Measurements from ENCODE around the gene NFATC2. TPM values are rescaled to one million over a fixed set of nuclear protein-coding genes. Genes with fewer than 3 reads are reported as not detected.

The NFATC2 gene
- polyA plus RNA-seq, 1 of the 3 experiments (the other 2 are of a cell fraction) = 0.36 TPM

DNA sequence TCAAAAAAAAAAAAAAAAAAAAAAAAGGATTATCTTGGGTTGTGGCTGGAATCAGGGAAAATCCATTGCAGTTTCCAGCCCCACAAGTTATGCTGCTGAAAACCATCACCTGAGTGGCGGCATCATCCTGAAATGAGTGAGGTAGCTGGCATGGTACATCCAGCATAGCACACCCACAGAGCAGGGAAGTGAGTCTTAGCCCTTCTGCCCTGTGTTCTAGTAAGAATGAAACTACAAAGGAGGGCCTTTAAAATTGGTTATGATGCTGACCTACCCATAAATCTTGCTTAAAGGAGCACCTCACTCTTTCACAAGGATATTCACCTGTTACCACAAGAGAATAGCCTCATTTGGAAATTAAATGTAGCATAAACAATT is 119.2 kb downstream of the NFATC2 start:
- Histone ChIP-seq H3K79me2 (ENCODE audit: insufficient read depth) (no peaks in the 10 kb centered on the region), H2AFZ (ENCODE audit: low read depth) (no peak overlapping the region), H3K9me2 (no peaks in the 10 kb centered on the region), H3F3A (replicated peaks; ENCODE audit: insufficient read depth) (peaks cover 9% of the 10 kb centered on the region), H3K9ac (no peak overlapping the region), H3K4me1 (ENCODE audit: control insufficient read depth in 1 of 2, insufficient read depth in 2 of 2, low read depth in 1 of 2, low read length in 1 of 2) (peaks cover 5 to 6% of the 10 kb centered on the region in 2 experiments; a peak in 3 of 4 replicates), H4K20me1 (ENCODE audit: insufficient read depth) (no peaks in the 10 kb centered on the region), H3K4me3 (ENCODE audit: low read depth in 2 of 2, low read length in 1 of 2) (no peak overlapping the region), H3K27me3 (ENCODE audit: insufficient read depth) (no peaks in the 10 kb centered on the region), H3K9me3 (no peaks in the 10 kb centered on the region), H3K27ac (ENCODE audit: low read depth in 2 of 2, low read length in 1 of 2) (no peak overlapping the region), H3K4me2 (no peak overlapping the region), H3K36me3 (replicated peaks in 1 of 2; ENCODE audit: control insufficient read depth in 1 of 2, insufficient read depth in 2 of 2, low read length in 1 of 2) (peaks cover 0 to 3% of the 10 kb centered on the region in 2 experiments)
- ChIA-PET CTCF (interaction anchor here (0.9 kb wide), 1 partner anchor 14 kb away, joined by 3 read pairs; no protein-coding TSS in a partner anchor), POLR2A (no interaction called here)
- 92% methylated on average over 1 of the region's 1 CpG for WGBS (ENCODE audit: low lambda C conversion rate)
- no peak for DNase-seq
- no peak for TF ChIP-seq RFX5 (IDR thresholded peaks at IDR 0.05; ENCODE audit: low read length)
- TF ChIP-seq FOXJ3 (CRISPR knock-in tag; IDR thresholded peaks at IDR 0.05) = no peak
- no peak for TF ChIP-seq YY1 (IDR thresholded peaks at IDR 0.05; ENCODE audit: low read depth)
- TF ChIP-seq, protein P1, sequence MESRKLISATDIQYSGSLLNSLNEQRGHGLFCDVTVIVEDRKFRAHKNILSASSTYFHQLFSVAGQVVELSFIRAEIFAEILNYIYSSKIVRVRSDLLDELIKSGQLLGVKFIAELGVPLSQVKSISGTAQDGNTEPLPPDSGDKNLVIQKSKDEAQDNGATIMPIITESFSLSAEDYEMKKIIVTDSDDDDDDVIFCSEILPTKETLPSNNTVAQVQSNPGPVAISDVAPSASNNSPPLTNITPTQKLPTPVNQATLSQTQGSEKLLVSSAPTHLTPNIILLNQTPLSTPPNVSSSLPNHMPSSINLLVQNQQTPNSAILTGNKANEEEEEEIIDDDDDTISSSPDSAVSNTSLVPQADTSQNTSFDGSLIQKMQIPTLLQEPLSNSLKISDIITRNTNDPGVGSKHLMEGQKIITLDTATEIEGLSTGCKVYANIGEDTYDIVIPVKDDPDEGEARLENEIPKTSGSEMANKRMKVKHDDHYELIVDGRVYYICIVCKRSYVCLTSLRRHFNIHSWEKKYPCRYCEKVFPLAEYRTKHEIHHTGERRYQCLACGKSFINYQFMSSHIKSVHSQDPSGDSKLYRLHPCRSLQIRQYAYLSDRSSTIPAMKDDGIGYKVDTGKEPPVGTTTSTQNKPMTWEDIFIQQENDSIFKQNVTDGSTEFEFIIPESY (IDR thresholded peaks at IDR 0.05; ENCODE audit: borderline replicate concordance, low read depth) = no peak
- TF ChIP-seq RXRA (IDR thresholded peaks at IDR 0.05; ENCODE audit: borderline replicate concordance, low read depth) = no peak
- no peak for TF ChIP-seq NRF1 (IDR thresholded peaks at IDR 0.05; ENCODE audit: low read depth, low read length)
- TF ChIP-seq, protein P2, sequence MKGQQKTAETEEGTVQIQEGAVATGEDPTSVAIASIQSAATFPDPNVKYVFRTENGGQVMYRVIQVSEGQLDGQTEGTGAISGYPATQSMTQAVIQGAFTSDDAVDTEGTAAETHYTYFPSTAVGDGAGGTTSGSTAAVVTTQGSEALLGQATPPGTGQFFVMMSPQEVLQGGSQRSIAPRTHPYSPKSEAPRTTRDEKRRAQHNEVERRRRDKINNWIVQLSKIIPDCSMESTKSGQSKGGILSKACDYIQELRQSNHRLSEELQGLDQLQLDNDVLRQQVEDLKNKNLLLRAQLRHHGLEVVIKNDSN (IDR thresholded peaks at IDR 0.05; ENCODE audit: borderline replicate concordance, low read depth) = no peak
- no peak for TF ChIP-seq USF2 (IDR thresholded peaks at IDR 0.05; ENCODE audit: borderline replicate concordance, low read depth, low read length)
- no peak for TF ChIP-seq RAD21 (IDR thresholded peaks at IDR 0.05; ENCODE audit: low read length)

- no peak for DNase-seq
- Histone ChIP-seq H3K9ac (no peak overlapping the region), H4K20me1 (ENCODE audit: insufficient read depth) (no peaks in the 10 kb centered on the region), H3K36me3 (replicated peaks in 1 of 2; ENCODE audit: control insufficient read depth in 1 of 2, insufficient read depth in 2 of 2, low read length in 1 of 2) (peaks cover 0 to 3% of the 10 kb centered on the region in 2 experiments), H3K27me3 (ENCODE audit: insufficient read depth) (no peaks in the 10 kb centered on the region), H3K79me2 (ENCODE audit: insufficient read depth) (no peaks in the 10 kb centered on the region), H3K4me2 (no peak overlapping the region), H3K9me3 (no peaks in the 10 kb centered on the region), H3K4me3 (ENCODE audit: low read depth in 2 of 2, low read length in 1 of 2) (no peak overlapping the region), H3K27ac (ENCODE audit: low read depth in 2 of 2, low read length in 1 of 2) (no peak overlapping the region), H3K9me2 (no peaks in the 10 kb centered on the region), H3F3A (replicated peaks; ENCODE audit: insufficient read depth) (peaks cover 9% of the 10 kb centered on the region), H2AFZ (ENCODE audit: low read depth) (no peak overlapping the region), H3K4me1 (ENCODE audit: control insufficient read depth in 1 of 2, insufficient read depth in 2 of 2, low read depth in 1 of 2, low read length in 1 of 2) (peaks cover 0 to 6% of the 10 kb centered on the region in 2 experiments; a peak in 3 of 4 replicates)
- POLR2A ChIA-PET = no interaction called here
- CTCF ChIA-PET = interaction anchor here (0.9 kb wide), 1 partner anchor 15 kb away, joined by 3 read pairs; no protein-coding TSS in a partner anchor
- no peak for TF ChIP-seq TAF1 (IDR thresholded peaks at IDR 0.05; ENCODE audit: borderline replicate concordance, low read depth, low read length)
- no peak for TF ChIP-seq RFX5 (IDR thresholded peaks at IDR 0.05; ENCODE audit: low read length)
- no peak for TF ChIP-seq FOXM1 (IDR thresholded peaks at IDR 0.05; ENCODE audit: low read depth)
- TF ChIP-seq CHD2 (IDR thresholded peaks at IDR 0.05; ENCODE audit: low read length, partially characterized antibody) = no peak
- TF ChIP-seq GATA2 (CRISPR knock-in tag; IDR thresholded peaks at IDR 0.05) = no peak
- TF ChIP-seq, protein P1 (IDR thresholded peaks at IDR 0.05; ENCODE audit: borderline replicate concordance, low read depth) = no peak
- TF ChIP-seq FOXJ3 (CRISPR knock-in tag; IDR thresholded peaks at IDR 0.05) = no peak
- no peak for TF ChIP-seq SIN3A (IDR thresholded peaks at IDR 0.05; ENCODE audit: borderline replicate concordance, low read depth, low read length)
- TF ChIP-seq FOSL2 (IDR thresholded peaks at IDR 0.05; ENCODE audit: borderline replicate concordance, low read depth) = no peak
- WGBS (ENCODE audit: low lambda C conversion rate) = 97% methylated on average over 4 of the region's 4 CpGs
Observed at GRCh38 chr20:51422514-51423289, 119.8 kb downstream of the NFATC2 start.
